GM21717 (cell line): ENCODE results near the gene VSIG10L.

Experiments
- ATAC-seq: cut with Tn5 transposase; IDR thresholded peaks from one replicate; pipeline ENCODE4 v1.9.1; 2021; ENCODE audit warnings: mild to moderate bottlenecking, moderate library complexity; ENCODE audit not compliant: unreplicated experiment

VSIG10L gene

DNA sequence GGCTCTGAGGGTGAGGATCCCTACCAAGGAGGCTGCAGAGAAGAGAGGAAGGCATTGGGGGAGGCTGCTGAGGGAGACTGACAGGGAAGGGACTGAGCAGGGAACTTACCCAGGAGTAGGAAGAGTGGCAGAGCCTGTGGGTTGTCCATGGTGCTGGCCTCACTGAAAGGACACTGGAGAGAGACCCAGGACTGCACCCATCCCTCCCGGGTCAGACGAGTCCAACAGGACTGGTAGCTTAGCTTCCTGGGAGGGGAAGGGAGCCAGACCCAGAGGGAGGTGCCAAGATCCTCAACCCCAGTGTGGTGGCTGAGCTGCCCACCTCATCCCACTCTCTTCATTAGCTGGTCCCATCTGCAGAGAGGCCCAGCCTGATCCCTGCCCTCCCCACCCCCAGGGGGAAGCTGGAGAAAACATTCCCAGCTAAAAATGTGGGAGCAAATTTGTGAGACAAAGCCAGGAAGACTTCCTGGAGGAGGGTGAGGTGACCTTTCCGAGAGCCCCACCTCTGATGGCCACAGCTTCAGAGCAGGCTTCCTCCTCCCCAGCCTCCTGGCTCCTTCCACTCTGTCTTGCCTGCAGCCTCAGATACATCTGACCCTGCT is at the start of gene VSIG10L:
Gene VSIG10L, minus strand, starts transcription at position 164 of the 605 bp plus-strand sequence. Its CDS starts 15 bp downstream, at position 149.
- no peak for ATAC-seq

- ATAC-seq, result no peak
Measured at GRCh38 chr19:51391073-51391611, 49.2 kb upstream of the VSIG10L start.

- no peak for ATAC-seq
Measured at GRCh38 chr19:51389143-51389542, 47.2 kb upstream of the VSIG10L start.

- ATAC-seq, result no peak
Measured at GRCh38 chr19:51387924-51388389, 46.0 kb upstream of the VSIG10L start, which contains the start of gene LIM2. Gene LIM2 (minus strand): TSS chr19:51387974. CDS start chr19:51387443, 531 bp downstream.

- no peak for ATAC-seq
Measured at GRCh38 chr19:51386882-51387520, 45.1 kb upstream of the VSIG10L start.

DNA sequence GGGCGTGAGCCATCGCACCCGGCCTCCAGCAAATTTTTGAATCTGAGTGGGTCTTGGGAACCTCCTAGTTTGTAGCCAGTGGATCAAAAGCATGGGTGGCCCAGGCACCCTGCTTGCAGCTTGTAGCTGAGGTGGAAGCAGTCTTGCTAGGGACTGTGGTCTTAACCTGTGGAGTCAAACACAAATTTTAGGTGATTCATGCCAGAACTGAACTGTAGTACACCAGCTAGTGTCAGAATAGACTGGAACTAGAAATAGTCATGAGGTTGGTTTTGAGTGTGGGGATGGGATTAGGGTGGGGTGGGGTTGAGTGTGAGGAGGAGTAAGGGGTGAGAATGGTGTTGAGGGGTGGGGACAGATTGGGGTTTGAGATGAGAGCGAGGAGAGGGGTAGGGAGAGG is 40.1 kb upstream of the VSIG10L start:
- ATAC-seq, result no peak

GRCh38 chr19:51380379-51380778 is 38.4 kb upstream of the VSIG10L start:
- no peak for ATAC-seq

DNA sequence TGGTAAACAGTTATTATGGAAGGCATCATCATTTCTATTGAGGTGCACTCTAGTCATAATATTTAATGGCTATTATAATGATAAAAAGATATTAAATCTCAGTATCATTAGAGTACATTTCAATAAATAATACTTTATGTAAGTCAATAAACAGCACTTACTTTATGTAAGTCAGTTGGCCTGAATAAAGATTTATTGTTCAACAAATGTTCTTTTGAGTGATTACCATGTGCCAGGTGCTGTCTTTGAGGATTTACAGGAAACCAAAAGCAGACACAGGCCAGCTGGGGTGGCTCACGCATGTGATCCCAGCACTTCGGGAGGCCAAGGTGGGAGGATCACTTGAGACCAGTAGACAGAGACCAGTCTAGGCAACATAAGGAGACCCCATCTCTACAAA is 35.5 kb upstream of the VSIG10L start:
- no peak for ATAC-seq

DNA sequence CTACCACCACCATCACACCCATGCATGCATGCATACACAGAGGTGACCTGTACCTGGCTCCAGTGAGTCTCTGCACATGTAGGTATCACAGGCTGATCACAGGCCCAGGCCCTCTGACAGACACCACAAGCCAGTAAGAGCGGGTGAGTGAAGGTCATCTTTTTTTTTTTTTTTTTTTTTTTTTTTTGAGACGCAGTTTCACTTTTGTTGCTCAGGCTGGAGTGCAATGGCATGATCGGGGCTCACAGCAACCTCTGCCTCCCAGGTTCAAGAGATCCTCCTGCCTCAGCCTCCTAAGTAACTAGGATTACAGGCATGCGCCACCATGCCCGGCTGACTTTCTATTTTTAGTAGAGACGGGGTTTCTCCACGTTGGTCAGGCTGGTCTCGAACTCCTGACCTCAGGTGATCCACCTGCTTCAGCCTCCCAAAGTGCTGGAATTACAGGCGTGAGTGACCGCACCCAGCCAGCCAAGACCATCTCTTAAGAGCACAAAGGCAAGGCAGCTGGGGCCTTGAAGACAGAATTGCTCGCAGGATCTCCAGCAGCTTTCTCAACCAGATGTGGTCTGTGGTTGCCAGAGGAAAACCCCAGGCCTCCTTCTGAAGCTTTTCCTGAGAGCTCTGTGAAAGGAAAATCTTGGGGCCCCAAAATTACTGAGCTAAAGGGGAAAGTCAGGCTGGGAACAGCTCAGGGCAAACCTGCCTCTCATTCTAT is 33.7 kb upstream of the VSIG10L start:
- ATAC-seq, result no peak

- no peak for ATAC-seq
Measured at GRCh38 chr19:51372649-51373504, 30.9 kb upstream of the VSIG10L start, which contains the start of gene NKG7. Gene NKG7 (minus strand): TSS chr19:51372654. CDS start chr19:51372535, 119 bp downstream.

GRCh38 chr19:51372021-51372648 is 30.2 kb upstream of the VSIG10L start:
- no peak for ATAC-seq

DNA sequence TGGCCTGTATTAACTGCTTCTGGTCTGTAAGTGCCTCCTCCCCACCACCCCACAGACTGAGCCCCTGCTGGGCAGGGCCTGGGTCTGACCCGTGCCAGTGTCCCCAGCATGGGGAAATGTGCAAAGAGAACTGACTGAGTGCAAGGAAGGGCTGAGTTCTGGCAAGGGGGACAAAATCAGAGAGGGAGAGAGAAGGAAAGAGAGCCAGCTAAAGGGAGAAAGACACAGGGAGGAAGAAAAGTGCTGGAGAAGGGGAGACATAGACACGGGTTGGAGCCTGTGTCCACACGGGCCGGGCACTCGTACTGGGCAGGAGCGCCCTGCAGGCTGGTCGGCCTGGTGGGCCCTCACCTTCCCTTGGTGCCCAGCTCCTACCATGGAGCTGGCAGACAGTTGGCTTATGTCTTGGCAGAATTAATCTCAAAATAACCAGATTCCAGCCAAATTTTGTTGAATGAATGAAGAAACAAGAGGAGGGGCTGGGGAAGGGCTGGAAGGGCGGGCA is 29.3 kb upstream of the VSIG10L start:
- ATAC-seq, result no peak

- no peak for ATAC-seq
Measured at GRCh38 chr19:51370230-51370629, 28.3 kb upstream of the VSIG10L start.

- no peak for ATAC-seq
Measured at GRCh38 chr19:51368366-51369282, 26.7 kb upstream of the VSIG10L start, which contains the start of gene CLDND2. Gene CLDND2 (minus strand): TSS chr19:51369003. CDS start chr19:51368577, 426 bp downstream.

DNA sequence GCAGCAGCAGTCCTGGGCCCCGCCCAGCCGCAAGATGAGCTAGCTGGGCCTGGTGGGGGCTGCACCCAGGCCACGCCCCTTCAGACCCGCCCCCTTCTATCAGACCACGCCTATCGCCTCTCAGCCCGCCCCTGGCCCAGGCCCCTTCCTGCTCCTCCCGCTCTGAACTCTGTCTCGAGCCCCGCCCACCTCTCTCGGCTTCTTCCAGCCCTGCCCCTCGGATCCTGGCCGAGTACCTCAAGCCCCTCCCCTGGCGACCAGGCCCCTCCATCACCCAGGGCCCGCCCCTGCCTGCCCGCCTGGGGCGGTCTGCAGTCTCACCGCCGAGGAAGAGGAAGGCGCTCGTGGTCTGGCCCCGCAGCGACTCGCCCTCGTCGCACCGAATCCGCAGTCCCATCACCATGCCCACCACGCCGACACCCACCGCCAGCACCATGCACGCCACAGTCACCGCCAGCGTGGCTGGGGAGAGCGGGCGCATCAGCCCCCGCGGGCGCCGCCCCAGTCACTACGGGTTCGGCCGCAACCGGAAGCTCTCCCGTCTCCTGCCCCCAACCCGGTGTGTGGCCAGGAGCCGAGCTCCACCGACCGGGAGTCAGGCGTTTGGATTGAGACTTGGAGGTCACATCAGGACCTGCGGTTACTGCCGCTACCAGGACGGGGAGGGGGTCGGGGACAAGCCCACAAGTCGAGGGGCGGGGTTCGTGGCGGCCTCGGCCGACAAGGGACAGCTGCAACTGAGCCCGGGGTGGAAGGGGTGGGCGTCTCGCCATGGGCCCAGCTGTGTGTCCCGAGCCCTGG is 25.8 kb upstream of the VSIG10L start:
- ATAC-seq, result peak; percentile 54

- ATAC-seq, result peak; percentile 3
Measured at GRCh38 chr19:51367255-51367564, 25.3 kb upstream of the VSIG10L start.

- peak; percentile 41 for ATAC-seq
Measured at GRCh38 chr19:51366389-51367254, 24.7 kb upstream of the VSIG10L start.
